Mesothelial cell of epicardium (in vitro differentiated cells): ENCODE measurements around the gene IL1RAPL1. TPM values are rescaled to one million over a fixed set of nuclear protein-coding genes. Genes with fewer than 3 reads are reported as not detected.

Experiments used
- DNase-seq, 2 experiments: peaks; one replicate each; pipeline ENCODE4 v3.0.0; 2021; ENCODE audit warnings: low spot score in 2 of 2; ENCODE audit not compliant: unreplicated experiment in 2 of 2
- H3K27ac Mint-ChIP-seq: 2 replicates; pipeline ENCODE4 v1.8.0; 2021; ENCODE audit warnings: mixed read lengths
- H3K27me3 Mint-ChIP-seq: 2 replicates; pipeline ENCODE4 v1.8.0; 2021; ENCODE audit warnings: low read depth, mixed read lengths
- H3K36me3 Mint-ChIP-seq: 2 replicates; pipeline ENCODE4 v1.8.0; 2021; ENCODE audit warnings: mixed read lengths
- H3K4me1 Mint-ChIP-seq: 2 replicates; pipeline ENCODE4 v1.8.0; 2021; ENCODE audit warnings: mixed read lengths
- H3K4me3 Mint-ChIP-seq: 2 replicates; pipeline ENCODE4 v1.8.0; 2021; ENCODE audit warnings: mild to moderate bottlenecking, moderate library complexity, mixed read lengths
- H3K9me3 Mint-ChIP-seq: 2 replicates; pipeline ENCODE4 v1.8.0; 2021; ENCODE audit warnings: mixed read lengths
- total RNA-seq: library from RNA; stranded (reverse); gene quantifications from 3 replicates; pipeline ENCODE4 v1.2.1, GENCODE V29; 2021
- TF ChIP-seq, protein P1 (sequence below): fragments of 200-600 bp; sonication (generic); IDR thresholded peaks from one replicate; pipeline ENCODE4 v1.5.0; 2021; ENCODE audit warnings: antibody characterized with exemption; ENCODE audit not compliant: unreplicated experiment

Gene IL1RAPL1
- total RNA-seq, 1 donor from 2014 or later, result 17.0 TPM

- TF ChIP-seq, protein P1, sequence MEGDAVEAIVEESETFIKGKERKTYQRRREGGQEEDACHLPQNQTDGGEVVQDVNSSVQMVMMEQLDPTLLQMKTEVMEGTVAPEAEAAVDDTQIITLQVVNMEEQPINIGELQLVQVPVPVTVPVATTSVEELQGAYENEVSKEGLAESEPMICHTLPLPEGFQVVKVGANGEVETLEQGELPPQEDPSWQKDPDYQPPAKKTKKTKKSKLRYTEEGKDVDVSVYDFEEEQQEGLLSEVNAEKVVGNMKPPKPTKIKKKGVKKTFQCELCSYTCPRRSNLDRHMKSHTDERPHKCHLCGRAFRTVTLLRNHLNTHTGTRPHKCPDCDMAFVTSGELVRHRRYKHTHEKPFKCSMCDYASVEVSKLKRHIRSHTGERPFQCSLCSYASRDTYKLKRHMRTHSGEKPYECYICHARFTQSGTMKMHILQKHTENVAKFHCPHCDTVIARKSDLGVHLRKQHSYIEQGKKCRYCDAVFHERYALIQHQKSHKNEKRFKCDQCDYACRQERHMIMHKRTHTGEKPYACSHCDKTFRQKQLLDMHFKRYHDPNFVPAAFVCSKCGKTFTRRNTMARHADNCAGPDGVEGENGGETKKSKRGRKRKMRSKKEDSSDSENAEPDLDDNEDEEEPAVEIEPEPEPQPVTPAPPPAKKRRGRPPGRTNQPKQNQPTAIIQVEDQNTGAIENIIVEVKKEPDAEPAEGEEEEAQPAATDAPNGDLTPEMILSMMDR, result no peak
- H3K4me3 Mint-ChIP-seq, result no peak overlapping the region
- peaks cover 16% of the 10 kb centered on the region for H3K9me3 Mint-ChIP-seq
- H3K27ac Mint-ChIP-seq, result no peak overlapping the region
- H3K36me3 Mint-ChIP-seq, result no peaks in the 10 kb centered on the region
- no peak for DNase-seq
- no peaks in the 10 kb centered on the region for H3K27me3 Mint-ChIP-seq
- peaks cover 3% of the 10 kb centered on the region for H3K4me1 Mint-ChIP-seq
Measured at GRCh38 chrX:29690061-29690460, 1102.8 kb downstream of the IL1RAPL1 start.

- Mint-ChIP-seq H3K27ac (no peak overlapping the region), H3K9me3 (peaks cover 16% of the 10 kb centered on the region), H3K36me3 (no peaks in the 10 kb centered on the region), H3K4me3 (no peak overlapping the region), H3K4me1 (peaks cover 3% of the 10 kb centered on the region), H3K27me3 (no peaks in the 10 kb centered on the region)
- TF ChIP-seq, protein P1, result no peak
- DNase-seq, result no peak
Measured at GRCh38 chrX:29691044-29691443, 1103.8 kb downstream of the IL1RAPL1 start.

DNA sequence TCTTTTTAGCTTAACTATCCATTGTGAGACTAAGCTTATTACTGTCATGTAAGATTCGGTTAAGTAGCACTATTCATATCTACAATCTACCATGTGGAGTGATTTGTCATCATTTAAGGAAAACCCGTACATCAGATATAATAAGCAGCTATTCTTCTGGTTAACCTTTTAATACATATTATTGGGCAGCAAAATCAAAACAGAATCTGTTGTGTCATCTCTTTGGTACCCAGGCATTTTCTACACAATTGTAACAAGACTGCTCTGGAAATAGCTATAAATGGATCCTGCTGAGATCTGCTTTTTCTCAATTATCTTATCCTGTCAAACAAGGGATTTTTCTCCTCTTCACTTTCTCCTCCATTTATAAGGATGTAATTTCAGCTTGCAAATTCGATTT lies 1106.7 kb downstream of the IL1RAPL1 start:
- Mint-ChIP-seq H3K27ac (no peak overlapping the region), H3K4me3 (no peak overlapping the region), H3K9me3 (peaks cover 9% of the 10 kb centered on the region), H3K4me1 (peaks cover 4% of the 10 kb centered on the region), H3K36me3 (no peaks in the 10 kb centered on the region), H3K27me3 (no peaks in the 10 kb centered on the region)
- DNase-seq, result no peak
- TF ChIP-seq, protein P1, result no peak

GRCh38 chrX:29699239-29699638 lies 1112.0 kb downstream of the IL1RAPL1 start:
- DNase-seq, result no peak
- Mint-ChIP-seq H3K27me3 (no peaks in the 10 kb centered on the region), H3K4me1 (peaks cover 4% of the 10 kb centered on the region), H3K36me3 (no peaks in the 10 kb centered on the region), H3K9me3 (peaks cover 10% of the 10 kb centered on the region), H3K4me3 (no peak overlapping the region), H3K27ac (peak overlapping the region; percentile 56)
- TF ChIP-seq, protein P1, result no peak

GRCh38 chrX:29707088-29707487 lies 1119.8 kb downstream of the IL1RAPL1 start:
- peaks cover 44% of the 10 kb centered on the region for H3K9me3 Mint-ChIP-seq
- H3K4me1 Mint-ChIP-seq, result no peaks in the 10 kb centered on the region
- H3K4me3 Mint-ChIP-seq, result no peak overlapping the region
- no peak for DNase-seq
- H3K27ac Mint-ChIP-seq, result no peak overlapping the region
- H3K36me3 Mint-ChIP-seq, result peaks cover 18% of the 10 kb centered on the region
- H3K27me3 Mint-ChIP-seq, result no peaks in the 10 kb centered on the region
- TF ChIP-seq, protein P1, result peak; percentile 52

GRCh38 chrX:29721152-29721551 lies 1133.9 kb downstream of the IL1RAPL1 start:
- Mint-ChIP-seq H3K27ac (no peak overlapping the region), H3K4me3 (no peak overlapping the region), H3K27me3 (no peaks in the 10 kb centered on the region), H3K36me3 (no peaks in the 10 kb centered on the region), H3K9me3 (peaks cover 8% of the 10 kb centered on the region), H3K4me1 (no peaks in the 10 kb centered on the region)
- DNase-seq, result no peak
- TF ChIP-seq, protein P1, result no peak
